Hematopoietic multipotent progenitor cell treated with erythropoietin and hydrocortisone succinate and interleukin-3 and kit ligand, for 6 days (in vitro differentiated cells): ENCODE data around the gene CLDN12.

Experiments
- DNase-seq: peaks from one replicate; pipeline ENCODE4 v3.0.0-alpha.2; 2015

The CLDN12 gene

DNA sequence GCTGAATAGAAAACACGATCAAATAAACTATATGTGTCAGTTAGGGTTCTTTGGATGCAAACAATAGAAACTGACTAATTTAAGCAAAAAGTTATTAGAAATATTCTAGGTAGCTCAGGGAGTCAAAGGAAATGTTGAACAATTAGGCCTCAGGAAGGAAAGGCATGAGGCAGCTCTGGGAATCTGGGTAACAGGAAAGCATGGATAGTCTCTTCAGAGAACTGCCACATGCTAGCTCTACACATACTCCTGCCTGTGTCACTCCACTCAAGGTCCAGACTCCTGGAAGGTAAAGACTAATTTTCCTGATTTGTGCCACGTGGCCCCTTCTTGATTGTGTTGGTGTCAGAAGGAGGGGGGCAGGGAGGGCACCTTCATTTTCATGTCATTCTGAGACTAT, 42.4 kb downstream of the CLDN12 start:
- no peak for DNase-seq

DNA sequence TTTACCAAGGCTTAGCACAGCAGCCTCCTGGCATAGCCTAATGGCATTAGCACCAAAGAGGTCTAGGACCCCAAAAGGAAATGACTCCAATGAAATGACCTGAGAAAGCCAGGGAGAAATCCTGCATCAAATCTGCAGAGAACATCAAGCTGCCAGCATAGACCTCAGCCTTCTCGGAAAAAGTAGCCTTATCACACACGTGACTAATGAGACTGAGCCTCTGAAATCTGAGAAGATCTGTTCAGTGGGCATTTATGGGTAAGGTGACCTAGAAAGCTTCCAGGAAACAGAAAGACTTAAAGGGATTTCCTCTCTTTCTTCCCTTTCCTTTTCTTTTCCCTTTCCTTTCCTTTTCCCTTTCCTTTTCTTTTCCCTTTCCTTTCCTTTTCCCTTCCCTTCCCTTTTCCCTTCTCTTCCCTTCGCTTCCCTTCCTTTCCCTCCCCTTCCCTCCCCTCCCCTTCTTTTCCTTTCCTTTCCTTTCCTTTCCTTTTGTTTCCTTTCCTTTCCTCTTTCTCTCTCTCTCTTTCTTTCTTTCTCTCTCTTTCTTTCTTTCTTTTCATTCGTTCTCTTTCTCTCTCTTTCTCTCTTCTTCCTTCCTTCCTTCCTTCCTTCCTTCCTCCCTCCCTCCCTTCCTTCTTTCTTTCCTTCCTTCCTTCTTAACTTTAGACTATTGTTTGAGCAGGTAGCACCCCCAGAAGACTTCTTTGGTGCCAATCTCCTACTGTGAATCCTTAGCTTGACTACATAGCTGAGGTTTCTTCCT, 43.1 kb downstream of the CLDN12 start:
- DNase-seq: no peak

DNA sequence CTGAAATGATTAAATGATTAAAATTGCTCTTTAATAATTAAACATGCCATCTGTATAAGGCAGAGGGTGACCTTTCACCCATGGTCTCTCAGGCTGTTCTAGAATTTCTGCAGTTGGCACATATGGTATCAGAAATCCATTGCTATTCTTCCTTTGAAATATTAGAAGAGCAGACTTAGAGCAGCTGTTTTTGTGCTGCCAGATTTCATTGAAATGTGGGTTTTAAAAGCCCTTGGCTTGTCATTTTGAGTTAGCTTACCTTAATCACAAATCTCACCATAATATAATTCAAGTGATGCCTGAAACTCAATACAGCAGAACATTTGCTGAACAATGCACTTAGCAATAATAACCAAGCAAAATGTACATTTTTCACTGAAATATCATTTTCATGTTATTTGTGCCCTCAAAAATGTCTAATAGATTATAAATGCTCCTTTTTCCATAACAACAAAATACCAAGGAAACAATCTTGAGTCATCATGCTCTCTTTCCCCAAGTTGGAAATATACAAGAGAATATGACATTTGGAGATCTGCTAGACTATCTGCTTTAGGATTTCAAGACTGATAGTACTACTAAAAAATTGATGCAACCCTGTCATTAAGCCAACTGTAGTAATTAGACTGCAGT, 50.1 kb downstream of the CLDN12 start:
- DNase-seq: no peak

DNA sequence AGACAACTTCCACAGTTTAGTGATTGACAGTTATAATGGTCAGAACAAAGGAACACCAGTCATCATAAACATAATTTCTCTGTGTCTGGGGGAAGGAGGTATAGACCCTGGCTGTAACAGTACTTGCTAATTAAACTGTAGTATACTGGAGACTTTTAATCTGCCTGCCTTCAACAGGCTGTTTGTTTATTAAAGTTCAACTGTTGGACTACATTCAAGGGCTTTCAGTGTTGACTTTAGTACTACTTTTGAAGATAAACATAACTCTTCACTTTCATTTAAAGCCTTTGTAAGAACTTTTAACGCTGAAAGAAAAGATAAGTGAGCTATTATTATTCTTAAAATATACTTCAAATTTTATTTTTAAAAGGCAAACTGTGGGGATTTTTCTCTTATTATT, 50.7 kb downstream of the CLDN12 start:
- DNase-seq: no peak

DNA sequence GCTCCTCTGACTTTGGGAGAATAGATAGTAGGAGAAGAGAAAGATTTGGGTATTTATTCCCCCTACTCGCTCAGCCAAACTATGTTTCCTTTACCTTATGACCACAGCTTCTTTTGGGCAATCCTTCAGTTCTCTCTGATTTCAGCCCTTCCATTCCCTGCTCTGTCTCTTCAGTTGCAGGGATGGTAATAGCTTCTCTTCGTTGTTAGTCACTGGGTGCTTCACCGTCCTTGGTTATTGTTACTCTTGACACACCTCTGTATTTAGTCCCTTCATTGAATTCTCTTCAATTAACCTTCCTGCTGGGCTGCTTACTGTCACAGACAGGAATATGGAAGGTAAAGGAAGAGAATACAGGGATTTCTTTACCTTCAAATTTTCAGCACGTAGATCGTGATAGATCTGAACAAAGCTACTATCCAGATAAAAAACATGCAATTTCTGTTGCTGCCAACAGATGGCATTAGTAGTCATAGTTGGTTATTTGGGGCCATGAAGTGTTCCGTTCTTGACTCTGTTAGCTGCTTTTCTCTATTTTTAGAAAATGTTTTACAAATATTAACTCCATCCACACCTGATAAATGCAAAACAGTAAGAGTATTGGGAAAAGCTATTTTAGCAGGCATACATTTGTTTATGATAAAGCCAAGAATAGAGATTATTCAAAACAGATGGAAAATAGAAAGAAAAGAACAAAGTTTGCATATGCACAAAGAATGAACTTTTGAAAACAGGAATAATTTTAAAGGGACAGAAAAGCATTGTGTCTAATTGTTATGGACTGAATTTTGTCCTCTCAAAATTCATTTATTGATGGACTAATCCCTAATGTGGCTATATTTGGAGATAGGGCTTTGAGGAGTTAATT, 52.1 kb downstream of the CLDN12 start:
- DNase-seq: peak; percentile 70

DNA sequence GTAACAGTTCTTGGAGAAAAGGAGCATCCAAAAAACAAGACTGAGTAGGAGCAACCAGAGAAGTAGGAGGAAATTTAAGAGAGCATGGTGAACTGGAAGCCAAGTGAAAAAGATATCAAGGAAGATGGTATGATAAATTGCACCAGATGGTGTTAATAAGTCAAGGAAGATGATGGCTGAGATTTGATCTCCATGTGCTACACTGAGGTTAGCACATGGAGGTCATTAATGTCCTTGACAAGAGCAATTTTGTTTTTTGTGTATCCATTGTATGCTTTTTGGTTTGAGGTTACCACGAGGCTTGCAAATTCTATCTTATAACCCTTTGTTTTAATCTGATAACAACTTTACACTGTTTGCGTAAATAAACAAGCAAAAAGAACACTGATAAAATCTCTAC, 54.8 kb downstream of the CLDN12 start:
- DNase-seq: no peak

DNA sequence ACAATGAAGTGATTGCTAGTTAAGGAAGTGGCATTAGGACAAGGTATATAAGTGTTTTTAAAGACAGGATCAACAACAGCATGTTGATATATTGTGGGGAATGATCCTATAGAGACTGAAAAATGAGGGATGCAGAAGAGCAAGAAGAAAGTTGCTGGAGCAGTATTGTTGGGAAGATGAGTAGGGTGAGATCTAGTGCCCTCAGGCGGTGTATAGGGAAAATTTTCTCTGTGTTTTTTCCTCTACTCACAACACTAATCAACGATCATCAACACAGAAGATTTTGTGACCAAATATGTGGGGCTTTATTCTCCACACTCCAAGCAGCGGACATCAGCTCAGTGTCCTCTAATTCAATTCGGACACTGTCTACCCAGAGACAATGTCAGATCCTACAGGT, 56.6 kb downstream of the CLDN12 start:
- DNase-seq: no peak

DNA sequence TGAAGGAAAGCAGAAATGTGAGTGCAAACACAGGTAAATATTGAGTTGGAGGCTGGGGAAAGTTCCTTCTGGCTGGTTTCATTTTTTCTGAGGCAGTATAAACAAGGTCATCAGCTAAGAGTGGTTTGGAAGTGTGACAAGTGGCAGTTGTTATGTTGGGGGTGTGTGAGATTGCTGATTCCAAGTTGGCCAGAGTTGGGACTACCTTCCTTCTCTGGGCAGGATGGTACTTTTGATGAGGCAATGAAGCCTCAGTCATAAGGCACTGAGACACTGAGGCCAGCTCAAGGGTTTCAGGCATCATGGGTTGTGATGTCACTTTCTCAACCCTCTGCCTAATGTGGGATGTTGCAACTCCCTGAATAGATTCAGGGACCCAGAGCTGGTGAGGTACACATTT, 58.0 kb downstream of the CLDN12 start:
- no peak for DNase-seq

DNA sequence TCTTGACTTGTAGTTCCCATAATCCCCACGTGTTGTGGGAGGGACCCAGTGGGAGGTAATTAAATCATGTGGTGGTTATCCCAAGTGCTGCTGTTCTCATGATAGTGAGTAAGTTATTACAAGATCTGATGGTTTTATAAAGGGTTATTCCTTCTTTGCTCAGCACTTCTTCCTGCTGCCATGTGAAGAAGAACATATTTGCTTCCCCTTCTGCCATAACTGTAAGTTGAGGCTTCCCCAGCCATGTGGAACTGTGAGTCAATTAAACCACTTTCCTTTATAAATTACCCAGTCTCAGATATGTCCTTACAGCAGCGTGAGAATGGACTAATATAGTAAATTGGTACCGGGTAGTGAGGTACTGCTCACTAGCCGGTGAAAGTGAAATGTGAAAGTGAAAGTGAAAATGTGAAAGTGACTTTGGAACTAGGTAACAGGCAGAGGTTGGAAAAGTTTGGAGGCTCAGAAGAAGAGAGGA, 59.9 kb downstream of the CLDN12 start:
- DNase-seq: peak; percentile 6
